GM20000 (cell line): ENCODE measurements around the gene POGK.

Experiments used
- DNase-seq: peaks from one replicate; pipeline ENCODE4 v3.0.0; 2012; ENCODE audit warnings: low spot score
- TF ChIP-seq, protein P1 (sequence below): IDR thresholded peaks from 2 replicates; pipeline ENCODE4 v1.5.1; 2012; ENCODE audit warnings: mild to moderate bottlenecking, control low read depth; ENCODE audit errors: extremely low read depth, missing control alignments

The POGK gene

DNA sequence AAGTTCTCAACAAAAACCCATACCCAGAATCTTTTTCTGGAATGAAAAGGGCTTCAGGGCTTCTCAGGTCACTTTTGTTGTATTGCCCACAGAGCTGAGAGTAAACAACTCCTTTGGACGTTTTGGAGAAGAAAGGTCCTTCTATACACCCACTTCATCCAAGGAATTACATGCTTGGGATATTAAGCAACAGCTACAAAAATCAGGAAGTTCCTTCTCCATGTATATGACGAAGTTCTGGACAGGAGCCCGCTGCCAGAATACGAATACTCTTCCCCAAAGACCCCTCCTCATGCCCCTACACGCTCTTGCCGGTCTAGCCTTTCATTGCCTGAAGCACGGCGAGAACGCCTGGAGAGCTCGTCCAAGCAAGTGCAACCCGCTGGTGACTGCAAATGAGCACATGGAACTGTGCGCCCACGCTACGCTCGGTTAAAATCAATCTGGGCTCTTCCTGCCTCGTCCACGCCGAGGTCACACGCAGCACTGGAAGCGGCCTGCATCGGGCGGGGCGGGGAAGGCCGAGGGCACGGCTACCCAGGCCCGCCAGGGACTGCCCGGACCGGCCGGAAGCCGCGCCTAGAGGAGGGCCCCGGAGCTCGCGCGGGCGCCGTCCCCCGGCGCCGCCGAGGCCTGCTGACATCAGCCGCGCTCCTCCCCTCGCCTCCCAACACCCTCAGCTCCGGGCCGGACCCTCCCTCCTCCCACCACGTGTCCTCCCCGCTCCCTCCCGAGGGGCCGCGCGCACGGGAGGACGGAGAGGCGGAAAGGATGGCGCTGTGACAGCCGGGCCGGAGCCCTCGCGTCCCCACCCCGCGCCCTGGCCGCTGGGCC is at the start of gene POGK:
TSS of gene POGK (plus strand) at position 710 of the 834 bp plus-strand sequence. CDS start 1,482 bp downstream, outside the sequence.
- peak; percentile 97 for DNase-seq
- TF ChIP-seq, protein P1, sequence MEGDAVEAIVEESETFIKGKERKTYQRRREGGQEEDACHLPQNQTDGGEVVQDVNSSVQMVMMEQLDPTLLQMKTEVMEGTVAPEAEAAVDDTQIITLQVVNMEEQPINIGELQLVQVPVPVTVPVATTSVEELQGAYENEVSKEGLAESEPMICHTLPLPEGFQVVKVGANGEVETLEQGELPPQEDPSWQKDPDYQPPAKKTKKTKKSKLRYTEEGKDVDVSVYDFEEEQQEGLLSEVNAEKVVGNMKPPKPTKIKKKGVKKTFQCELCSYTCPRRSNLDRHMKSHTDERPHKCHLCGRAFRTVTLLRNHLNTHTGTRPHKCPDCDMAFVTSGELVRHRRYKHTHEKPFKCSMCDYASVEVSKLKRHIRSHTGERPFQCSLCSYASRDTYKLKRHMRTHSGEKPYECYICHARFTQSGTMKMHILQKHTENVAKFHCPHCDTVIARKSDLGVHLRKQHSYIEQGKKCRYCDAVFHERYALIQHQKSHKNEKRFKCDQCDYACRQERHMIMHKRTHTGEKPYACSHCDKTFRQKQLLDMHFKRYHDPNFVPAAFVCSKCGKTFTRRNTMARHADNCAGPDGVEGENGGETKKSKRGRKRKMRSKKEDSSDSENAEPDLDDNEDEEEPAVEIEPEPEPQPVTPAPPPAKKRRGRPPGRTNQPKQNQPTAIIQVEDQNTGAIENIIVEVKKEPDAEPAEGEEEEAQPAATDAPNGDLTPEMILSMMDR, result no peak

DNA sequence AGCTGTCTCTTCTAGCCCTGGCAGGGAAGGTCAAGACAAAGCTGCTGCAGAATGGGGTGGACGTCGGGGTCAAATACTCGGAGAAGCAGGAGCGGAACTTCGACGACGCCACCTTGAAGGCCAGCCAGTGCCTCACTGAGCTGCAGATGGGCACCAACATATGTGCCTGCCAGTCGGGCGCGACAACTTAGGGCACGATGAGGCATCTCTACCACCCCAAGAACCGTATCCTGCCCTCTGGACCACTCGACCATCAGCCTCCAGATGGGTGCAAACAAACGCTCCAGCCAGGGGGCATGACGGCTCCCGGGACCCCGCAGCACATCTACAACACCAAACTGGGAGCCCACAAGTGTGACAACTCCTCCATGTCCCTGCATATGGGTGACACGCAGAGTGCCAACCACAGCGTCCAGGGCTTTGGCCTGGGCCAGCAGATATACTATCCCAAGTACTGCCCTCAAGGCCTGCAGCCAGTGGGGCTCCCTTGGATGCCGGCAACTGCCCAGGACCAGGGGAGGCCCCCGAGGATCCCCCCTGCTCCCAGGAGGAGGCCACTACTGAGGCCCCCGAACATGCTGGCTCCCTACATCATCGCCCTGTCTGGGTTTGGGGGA is 42.5 kb upstream of the POGK start:
- TF ChIP-seq, protein P1, result no peak
- DNase-seq, result no peak

DNA sequence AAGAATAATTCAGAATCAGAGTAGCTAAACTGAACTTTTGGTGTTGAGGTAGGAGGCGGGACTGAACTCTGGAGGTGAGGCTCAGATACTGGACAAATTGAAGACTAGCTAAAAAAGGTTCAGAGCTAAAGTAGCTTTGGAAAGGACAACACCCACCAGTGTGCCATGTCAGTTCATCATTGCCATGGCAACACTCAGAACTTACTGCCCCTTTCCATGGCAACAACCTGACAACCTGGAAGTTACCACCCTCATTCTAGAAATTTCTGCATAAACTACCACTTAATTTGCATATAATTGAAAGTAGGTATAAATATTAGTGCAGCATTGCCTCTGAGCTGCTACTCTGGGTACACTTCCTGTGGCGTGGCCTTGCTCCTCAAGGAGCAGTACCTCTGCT is 30.3 kb upstream of the POGK start:
- TF ChIP-seq, protein P1, result no peak
- no peak for DNase-seq

- DNase-seq, result no peak
- TF ChIP-seq, protein P1, result no peak
Measured at GRCh38 chr1:166811691-166812090, 27.6 kb upstream of the POGK start.

- DNase-seq, result no peak
- TF ChIP-seq, protein P1, result no peak
Measured at GRCh38 chr1:166813508-166814223, 25.6 kb upstream of the POGK start.

DNA sequence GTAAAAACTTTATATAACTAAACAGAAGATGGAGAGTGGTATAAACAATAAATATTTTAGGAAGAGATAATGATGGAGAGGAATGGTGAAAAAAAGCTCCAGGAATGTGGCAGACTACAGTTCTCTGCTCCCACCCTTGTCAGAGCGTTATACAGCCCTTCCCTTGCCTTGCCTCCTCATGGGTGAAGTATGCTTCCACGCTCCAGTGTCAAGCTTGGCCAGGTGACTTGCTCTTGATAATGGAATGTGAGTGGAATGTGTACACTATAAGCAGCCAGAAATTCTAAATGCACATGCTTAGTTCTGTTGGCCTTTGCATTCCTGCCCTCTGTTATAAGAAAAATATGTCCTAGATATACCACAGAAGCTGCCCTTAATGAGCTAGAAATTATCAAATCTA is 24.7 kb upstream of the POGK start:
- TF ChIP-seq, protein P1, result no peak
- DNase-seq, result no peak

GRCh38 chr1:166819974-166820373 is 19.3 kb upstream of the POGK start:
- TF ChIP-seq, protein P1, result no peak
- no peak for DNase-seq
